Measurements from ENCODE around the gene DLD. TPM values are rescaled to one million over a fixed set of nuclear protein-coding genes. Genes with fewer than 3 reads are reported as not detected.

The DLD gene
- total RNA-seq, 4 donors from 2014 or later, result 46.0 to 131 (median 126) TPM

DNA sequence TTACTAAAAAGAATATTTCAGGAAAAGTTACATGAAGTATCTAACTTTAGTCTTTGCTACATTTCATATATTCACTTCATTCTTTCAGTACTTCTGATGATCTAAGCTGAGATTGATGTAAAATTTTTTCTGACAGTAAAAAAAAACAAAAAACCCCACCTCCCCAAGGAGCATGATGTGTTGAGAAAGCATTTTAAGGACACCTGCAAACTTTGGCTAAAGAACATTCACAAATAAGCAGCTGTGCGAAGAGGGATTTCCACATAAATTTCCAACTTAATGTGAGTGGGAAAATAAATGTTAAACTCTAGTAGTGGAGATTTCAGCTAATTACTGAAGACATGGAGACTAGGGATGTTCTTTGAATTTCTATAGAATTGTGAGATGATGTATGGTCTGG is 35.5 kb downstream of the DLD start:
- WGBS, 2 donors (ENCODE audit: low coverage in 1 of 2), result 89 to 100% methylated on average over 1 of the region's 1 CpG
- intact Hi-C loops (cut with DNase I; ENCODE audit: low total_unique reads), result no loop called here

DNA sequence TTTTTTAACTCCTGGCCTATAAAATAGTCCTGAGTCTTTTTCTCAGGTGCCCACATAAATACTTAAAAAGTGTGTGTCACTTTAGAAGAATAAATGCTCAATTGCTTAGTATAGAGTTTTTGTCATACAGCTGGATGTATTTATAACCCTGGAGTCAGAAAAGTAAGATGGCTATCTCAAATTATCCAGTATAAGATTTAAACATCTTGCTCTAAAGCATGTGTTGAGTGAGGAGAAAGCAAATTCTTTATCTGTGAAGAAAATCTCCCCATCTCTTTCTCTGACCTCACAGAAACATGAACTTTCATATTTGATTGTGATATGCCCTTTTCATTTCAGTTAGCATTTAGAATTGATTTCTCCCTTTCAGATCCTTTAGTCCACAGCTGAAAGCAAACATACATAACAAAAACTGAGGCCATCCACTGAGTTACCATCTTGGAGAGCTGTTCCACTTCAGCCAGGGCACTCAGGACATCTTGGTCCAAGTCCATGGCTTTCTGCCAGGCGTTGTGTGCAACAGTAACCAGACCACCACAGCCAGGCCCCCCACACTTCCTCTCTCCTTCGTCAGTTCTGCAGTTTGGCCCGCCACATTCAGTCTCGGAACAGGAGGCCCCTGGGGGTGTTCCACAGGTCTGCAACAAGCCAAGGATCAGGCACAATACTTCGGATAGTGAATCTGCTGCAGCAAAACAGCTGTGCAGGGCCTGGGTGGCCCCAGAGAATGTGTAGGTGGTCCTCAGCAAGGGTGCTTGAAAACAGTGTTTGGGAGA is 40.9 kb downstream of the DLD start:
- no peaks in the 10 kb centered on the region for H3K27me3 ChIP-seq
- peaks cover 0 to 40% (median 14%) of the 10 kb centered on the region in 4 donors for H3K36me3 ChIP-seq
- 63 to 80% methylated on average over 1 to 5 of the region's 5 CpGs for WGBS, 2 donors (ENCODE audit: low coverage in 1 of 2)
- in situ Hi-C loops (cut with MboI; ENCODE audit: low pct_ligation_motif_present in 1 of 4, low pct_unique_long_range_greater_than_20kb in 1 of 4, low sequenced_read_pairs in 3 of 4), result no loop called here
- H3K9me3 ChIP-seq, result no peaks in the 10 kb centered on the region
- H3K4me3 ChIP-seq, result no peak overlapping the region
- peaks cover 0 to 15% (median 7%) of the 10 kb centered on the region in 4 donors for H3K4me1 ChIP-seq
- no peak for DNase-seq
- no peak for TF ChIP-seq POLR2A (IDR thresholded peaks at IDR 0.05)
- TF ChIP-seq, protein P1, sequence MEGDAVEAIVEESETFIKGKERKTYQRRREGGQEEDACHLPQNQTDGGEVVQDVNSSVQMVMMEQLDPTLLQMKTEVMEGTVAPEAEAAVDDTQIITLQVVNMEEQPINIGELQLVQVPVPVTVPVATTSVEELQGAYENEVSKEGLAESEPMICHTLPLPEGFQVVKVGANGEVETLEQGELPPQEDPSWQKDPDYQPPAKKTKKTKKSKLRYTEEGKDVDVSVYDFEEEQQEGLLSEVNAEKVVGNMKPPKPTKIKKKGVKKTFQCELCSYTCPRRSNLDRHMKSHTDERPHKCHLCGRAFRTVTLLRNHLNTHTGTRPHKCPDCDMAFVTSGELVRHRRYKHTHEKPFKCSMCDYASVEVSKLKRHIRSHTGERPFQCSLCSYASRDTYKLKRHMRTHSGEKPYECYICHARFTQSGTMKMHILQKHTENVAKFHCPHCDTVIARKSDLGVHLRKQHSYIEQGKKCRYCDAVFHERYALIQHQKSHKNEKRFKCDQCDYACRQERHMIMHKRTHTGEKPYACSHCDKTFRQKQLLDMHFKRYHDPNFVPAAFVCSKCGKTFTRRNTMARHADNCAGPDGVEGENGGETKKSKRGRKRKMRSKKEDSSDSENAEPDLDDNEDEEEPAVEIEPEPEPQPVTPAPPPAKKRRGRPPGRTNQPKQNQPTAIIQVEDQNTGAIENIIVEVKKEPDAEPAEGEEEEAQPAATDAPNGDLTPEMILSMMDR (IDR thresholded peaks at IDR 0.05), result no peak
- intact Hi-C loops (cut with DNase I; ENCODE audit: low total_unique reads), result loop anchor here (10.0 kb wide), 1 partner anchor 73 kb away; the partner anchor contains the start of gene LAMB1
- peak overlapping the region; percentile 3 to 78 (median 38) for H3K27ac ChIP-seq

More for the DNA sequence above, 35.5 kb downstream of the DLD start:
- no peak for DNase-seq
- no peaks in the 10 kb centered on the region for H3K27me3 ChIP-seq
- in situ Hi-C loops (cut with MboI; ENCODE audit: low pct_ligation_motif_present in 1 of 4, low pct_unique_long_range_greater_than_20kb in 1 of 4, low sequenced_read_pairs in 3 of 4), result no loop called here
- H3K4me1 ChIP-seq, result peaks cover 0 to 25% (median 2%) of the 10 kb centered on the region in 4 donors
- no peak overlapping the region for H3K4me3 ChIP-seq
- H3K9me3 ChIP-seq, result no peaks in the 10 kb centered on the region
- H3K36me3 ChIP-seq, result peaks cover 0 to 66% (median 33%) of the 10 kb centered on the region in 4 donors
- H3K27ac ChIP-seq, result peak overlapping the region in 1 of 4 donors; percentile 6
- TF ChIP-seq POLR2AphosphoS5 (IDR thresholded peaks at IDR 0.05) (no peak), POLR2A (IDR thresholded peaks at IDR 0.05) (no peak), EP300 (IDR thresholded peaks at IDR 0.05; ENCODE audit: low read depth) (no peak)
- TF ChIP-seq, protein P1 (IDR thresholded peaks at IDR 0.05), result no peak

DNA sequence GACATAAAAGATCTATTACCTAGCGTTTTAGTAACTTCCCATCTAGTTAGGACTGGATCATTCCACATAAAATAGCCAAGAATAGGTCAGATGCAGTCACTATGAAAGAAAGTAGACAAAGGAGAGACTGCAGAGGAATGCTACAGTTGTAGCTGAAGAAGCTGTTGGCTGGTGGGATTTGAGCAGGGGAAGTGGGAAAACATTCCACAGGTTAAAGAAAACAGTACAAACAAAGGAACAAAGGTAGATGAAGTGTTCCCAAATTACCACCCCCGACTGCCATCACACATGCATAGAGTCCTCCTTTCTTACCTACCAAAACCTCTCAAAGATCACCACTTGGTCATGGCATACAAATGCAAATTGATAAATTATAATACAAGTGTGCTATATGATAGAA is 41.8 kb downstream of the DLD start:
- peaks cover 0 to 38% (median 10%) of the 10 kb centered on the region in 4 donors for H3K36me3 ChIP-seq
- H3K27ac ChIP-seq, result peak overlapping the region in 3 of 4 donors; percentile 56 to 78 (median 63)
- H3K27me3 ChIP-seq, result no peaks in the 10 kb centered on the region
- in situ Hi-C loops (cut with MboI; ENCODE audit: low pct_ligation_motif_present in 1 of 4, low pct_unique_long_range_greater_than_20kb in 1 of 4, low sequenced_read_pairs in 3 of 4) (no loop called here), intact Hi-C loops (cut with DNase I; ENCODE audit: low total_unique reads) (loop anchor here (10.0 kb wide), 1 partner anchor 72 kb away; the partner anchor contains the start of gene LAMB1)
- TF ChIP-seq EP300 (IDR thresholded peaks at IDR 0.05; ENCODE audit: low read depth) (no peak), POLR2A (IDR thresholded peaks at IDR 0.05) (no peak), POLR2AphosphoS5 (IDR thresholded peaks at IDR 0.05) (no peak)
- TF ChIP-seq, protein P1 (IDR thresholded peaks at IDR 0.05), result no peak
- peaks cover 4 to 24% (median 7%) of the 10 kb centered on the region in 4 donors for H3K4me1 ChIP-seq
- no peaks in the 10 kb centered on the region for H3K9me3 ChIP-seq
- H3K4me3 ChIP-seq, result no peak overlapping the region
- no peak for DNase-seq
- 47 to 58% methylated on average over 2 of the region's 2 CpGs for WGBS, 2 donors (ENCODE audit: low coverage in 1 of 2)

DNA sequence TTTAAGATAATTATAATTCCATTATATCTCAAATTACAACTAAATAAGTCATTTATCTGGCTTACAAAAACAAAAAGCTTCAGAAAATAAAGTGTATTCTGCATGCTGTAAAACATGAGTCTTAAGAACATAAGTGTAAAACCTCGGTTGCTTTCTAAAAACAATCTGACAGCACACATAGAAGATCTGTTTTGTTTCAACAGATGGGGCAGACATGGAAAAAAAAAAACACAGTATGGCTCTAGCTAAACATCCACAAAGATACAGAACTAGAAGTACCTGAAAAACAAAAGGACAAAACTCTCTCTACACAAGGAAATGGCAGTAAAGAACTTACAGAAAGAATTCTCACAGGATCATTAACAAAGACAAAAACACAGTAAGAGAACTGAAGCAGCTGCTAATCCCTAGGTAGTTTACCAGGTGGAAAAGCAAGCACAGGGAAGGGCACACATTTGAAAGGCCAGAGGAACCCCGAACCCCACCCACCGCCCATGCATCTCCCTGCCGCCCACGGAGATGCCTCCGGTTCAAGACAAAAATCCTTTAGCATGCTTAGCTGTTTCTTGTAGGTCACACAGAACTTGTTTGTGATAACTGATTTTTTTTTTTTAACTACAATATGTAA is 42.5 kb downstream of the DLD start:
- in situ Hi-C loops (cut with MboI; ENCODE audit: low pct_ligation_motif_present in 1 of 4, low pct_unique_long_range_greater_than_20kb in 1 of 4, low sequenced_read_pairs in 3 of 4) (no loop called here), intact Hi-C loops (cut with DNase I; ENCODE audit: low total_unique reads) (loop anchor here (10.0 kb wide), 1 partner anchor 71 kb away; the partner anchor contains the start of gene LAMB1)
- 70 to 73% methylated on average over 6 of the region's 6 CpGs for WGBS, 2 donors (ENCODE audit: low coverage in 1 of 2)
- Histone ChIP-seq H3K4me1 (peaks cover 7 to 31% (median 10%) of the 10 kb centered on the region in 4 donors), H3K36me3 (peaks cover 0 to 31% (median 7%) of the 10 kb centered on the region in 4 donors), H3K4me3 (no peak overlapping the region), H3K27me3 (no peaks in the 10 kb centered on the region), H3K27ac (peak overlapping the region in 3 of 4 donors; percentile 56 to 78 (median 63)), H3K9me3 (no peaks in the 10 kb centered on the region)
- TF ChIP-seq POLR2A (IDR thresholded peaks at IDR 0.05) (no peak), EP300 (IDR thresholded peaks at IDR 0.05; ENCODE audit: low read depth) (no peak), POLR2AphosphoS5 (IDR thresholded peaks at IDR 0.05) (peak in 1 of 3 donors; percentile 39)
- TF ChIP-seq, protein P1 (IDR thresholded peaks at IDR 0.05), result no peak
- no peak for DNase-seq
